ENCODE data around the gene CUBN. TPM values are rescaled to one million over a fixed set of nuclear protein-coding genes. Genes with fewer than 3 reads are reported as not detected.

The CUBN gene
- 0.68 and 3.4 TPM in 2 replicates for total RNA-seq (ENCODE audit: low replicate concordance)

DNA sequence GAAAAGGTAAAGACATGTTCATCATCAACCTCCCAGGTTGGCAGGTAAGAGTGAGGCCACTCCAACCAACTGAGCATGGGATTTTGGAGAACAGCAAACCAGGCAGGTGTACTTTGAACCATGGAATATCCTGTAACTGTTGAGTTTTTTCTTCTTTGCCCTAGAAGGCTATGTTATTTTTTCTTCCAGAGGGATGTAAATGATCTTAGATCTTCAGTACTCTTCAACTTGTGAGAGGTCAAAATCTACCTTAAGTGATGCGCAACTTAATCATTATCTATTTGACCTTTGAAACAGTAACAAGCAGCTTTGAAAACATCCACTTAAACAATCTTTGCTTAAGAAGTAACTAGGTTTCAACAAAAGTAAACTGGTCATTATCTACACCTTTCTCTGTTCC is at the start of gene CUBN:
Gene CUBN (minus strand): TSS at position 71 of the 400 bp plus-strand sequence. CDS start 46 bp downstream, at position 25.

GRCh38 chr10:16817125-16818019 is 312.2 kb downstream of the CUBN start, which contains the start of gene RSU1:
Gene RSU1, minus strand, starts transcription at chr10:16817424. Its CDS starts 343 bp downstream, at chr10:16817081.

Other genes starting within 250 kb of the CUBN start
- 4.4 and 4.6 TPM in 2 replicates for gene TRDMT1, start 71.9 kb upstream of the CUBN start, total RNA-seq (ENCODE audit: low replicate concordance)
- gene VIM, start 98.4 kb upstream of the CUBN start, total RNA-seq (ENCODE audit: low replicate concordance) = 4,768 and 5,740 TPM in 2 replicates

Data from smooth muscle cell of the coronary artery (primary cell).